HG03159 (cell line): ENCODE results near the gene PHRF1.

Experiments used
- ATAC-seq: cut with Tn5 transposase; IDR thresholded peaks from one replicate; pipeline ENCODE4 v1.9.1; 2021; ENCODE audit warnings: mild to moderate bottlenecking, moderate library complexity; ENCODE audit not compliant: unreplicated experiment

The PHRF1 gene

DNA sequence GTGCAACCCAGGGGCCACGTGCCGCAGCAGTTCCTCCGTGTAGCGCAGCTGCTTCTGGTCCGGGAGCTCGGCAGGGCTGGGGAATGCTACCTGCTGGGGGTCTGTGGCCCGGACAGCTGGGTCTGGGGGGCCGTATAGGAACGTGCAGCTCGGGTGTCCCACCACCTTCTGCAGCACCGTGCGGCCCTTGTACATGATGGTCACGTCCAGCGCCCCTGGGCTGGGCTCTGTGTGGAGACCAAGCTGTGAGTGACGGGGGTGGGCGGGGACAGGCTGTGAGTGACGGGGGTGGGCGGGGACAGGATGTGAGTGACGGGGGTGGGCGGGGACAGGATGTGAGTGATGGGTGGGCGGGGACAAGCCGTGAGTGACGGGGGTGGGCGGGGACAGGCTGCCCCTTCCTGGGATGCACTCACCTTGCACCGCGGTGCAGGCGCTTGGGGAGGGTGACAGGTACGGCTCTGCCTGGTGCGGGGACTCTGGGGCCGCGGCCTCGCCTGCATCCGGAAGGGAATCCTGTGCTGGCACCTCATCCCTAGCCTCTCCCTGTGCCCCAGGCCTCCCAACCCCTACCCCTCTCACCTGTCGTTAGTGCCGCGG lies 37.2 kb downstream of the PHRF1 start:
- ATAC-seq, result no peak

DNA sequence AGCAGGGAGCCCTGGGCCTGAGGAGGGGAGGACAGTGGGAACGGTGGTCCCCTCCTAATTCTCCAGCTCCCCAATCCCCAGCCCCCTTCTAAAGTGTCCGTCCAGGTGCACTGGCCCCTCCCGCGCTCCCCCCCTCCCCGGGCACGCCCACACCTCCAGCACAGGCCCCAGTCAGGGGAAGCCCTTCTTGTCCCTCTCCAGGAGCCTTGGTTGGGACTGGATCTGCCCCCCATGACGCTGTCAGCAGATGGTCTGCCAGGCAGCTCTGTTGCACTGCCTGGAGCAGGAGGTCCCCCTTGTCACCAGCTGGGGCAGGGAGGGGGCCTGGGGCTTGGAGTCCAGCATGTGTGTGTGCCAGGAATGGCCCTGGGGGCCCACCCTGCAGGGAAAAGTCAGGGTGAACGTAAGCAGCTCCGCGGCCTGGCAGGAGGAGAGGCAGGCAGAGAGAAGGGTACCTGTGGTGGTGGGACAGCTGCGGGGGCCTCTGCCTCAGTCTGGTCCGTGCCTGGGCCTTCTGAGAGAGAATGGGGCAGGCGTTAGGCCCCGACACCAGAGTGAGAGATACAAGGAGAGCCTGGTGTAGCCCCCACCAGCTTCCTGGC lies 37.9 kb downstream of the PHRF1 start:
- no peak for ATAC-seq

DNA sequence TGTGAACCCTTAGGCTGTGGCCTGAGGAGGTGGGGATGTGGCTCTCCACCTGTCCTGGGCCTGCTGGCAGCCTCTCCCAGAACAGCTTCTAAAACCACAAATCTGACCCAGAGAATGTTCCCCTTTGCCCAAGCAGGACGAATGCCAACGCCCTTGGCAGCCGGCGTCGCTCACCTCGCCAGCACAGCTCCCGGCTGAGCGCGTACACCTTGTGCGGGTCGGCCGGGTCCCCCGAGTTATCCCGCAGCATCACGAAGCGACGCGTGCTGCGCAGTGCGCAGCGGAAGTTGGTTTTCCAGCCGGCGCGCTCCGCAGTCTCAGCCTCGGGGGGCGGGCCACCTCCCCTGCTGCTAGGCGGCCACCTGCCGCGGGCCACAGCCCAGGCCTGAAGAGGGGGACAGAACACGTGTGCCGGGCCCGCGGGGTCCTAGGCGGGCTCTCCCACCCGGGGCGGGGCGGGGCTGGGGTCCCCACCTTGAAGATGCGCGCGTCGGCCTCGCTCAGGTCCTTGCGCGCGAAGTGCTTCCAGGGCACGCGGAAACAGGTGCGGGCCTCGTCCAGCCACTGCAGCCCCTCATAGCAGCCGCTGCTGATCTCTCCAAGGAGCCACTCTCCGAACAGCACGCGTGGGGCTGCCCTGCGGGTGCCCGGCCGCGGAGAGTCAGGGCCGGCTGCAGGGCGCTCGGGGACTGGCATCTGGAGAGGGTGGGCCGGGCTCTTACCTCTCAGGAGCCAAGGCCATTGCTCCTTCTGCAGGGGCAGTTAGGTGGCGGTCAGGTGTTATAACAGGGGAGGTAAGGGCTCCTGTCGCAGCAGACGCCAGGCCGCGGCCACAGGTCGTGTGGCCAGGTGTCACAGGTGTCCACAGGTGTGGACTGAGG lies 38.6 kb downstream of the PHRF1 start:
- ATAC-seq, result no peak

DNA sequence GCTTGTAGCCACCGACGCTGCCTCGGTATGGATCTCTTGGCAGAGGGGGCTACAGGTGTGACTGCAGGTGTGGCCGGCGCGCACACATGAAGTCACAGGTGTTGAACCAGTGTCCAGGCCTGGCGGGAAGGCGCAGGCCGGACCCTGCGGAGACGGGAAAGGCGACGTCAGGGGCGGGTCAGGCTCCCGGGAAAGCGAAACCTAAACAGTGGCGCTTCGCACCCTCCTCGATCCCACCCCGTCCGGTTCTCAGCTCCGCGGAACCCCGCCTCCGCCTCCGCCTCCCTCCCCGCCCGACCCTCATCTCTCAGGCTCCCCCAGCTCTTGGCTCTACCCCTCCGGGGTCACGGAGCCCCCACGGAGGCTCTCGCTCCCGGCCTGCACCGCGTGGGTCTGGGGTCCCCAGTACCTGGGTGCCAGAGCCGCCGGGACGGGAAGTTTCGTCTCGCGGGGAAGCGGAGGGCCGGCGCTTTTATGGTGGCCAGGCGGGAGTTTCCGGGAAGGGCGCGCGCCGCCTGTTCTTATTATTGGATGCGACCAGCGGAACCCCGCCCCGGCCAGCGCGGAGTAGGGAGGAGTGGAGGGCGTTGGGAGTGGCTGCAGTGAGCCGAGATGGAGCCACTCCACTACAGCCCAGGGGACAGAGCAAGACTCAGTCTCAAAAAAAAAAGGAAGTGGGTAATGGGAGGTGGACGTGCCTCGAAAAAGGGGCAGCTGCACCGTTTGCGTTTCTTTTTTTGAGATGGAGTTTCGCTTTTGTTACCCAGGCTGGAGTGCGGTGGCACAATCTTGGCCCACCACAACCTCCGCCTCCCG lies 39.4 kb downstream of the PHRF1 start, which contains the start of gene IRF7:
Gene IRF7 (minus strand): TSS at position 447 of the 816 bp plus-strand sequence. CDS start 586 bp downstream, outside the sequence.
- peak; percentile 80 for ATAC-seq

DNA sequence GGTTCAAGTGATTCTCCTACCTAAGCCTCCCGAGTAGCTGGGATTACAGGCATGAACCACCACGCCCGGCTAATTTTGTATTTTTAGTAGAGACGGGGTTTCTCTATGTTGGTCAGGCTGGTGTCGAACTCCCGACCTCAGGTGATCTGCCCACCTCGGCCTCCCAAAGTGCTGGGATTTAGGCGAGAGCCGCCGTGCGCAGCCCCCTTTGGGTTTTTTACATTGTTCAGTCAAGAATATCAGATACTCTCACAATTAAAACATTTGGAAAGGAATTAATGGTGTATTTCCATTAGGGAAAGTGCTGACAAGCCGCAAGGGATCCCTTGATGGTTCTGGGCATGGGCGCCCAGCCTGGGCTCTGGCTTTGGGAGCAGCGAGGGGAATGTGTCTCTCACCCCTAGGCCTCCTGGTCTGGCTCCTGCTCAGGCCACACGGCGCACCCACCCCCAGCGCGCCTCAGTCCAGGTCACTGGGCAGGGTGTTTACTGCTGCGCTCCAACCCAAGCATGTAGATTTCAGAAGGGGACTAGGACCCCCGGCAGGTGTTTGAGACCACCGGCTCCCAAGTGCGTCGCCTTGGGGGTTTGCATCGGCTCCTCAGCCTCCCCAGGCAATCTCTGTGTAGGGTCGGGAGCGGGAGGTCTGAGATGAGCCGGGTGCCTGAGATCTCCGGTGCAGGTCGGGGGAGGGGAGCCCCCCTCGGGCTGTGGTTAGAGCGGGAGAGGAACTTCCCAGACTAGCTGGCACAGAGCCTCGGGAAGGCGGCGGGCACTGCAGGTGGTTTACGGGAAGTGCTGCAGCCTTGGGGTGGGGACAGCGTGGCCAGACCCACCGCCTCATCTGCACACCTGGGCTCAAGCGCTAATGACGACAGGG lies 40.3 kb downstream of the PHRF1 start:
- no peak for ATAC-seq

DNA sequence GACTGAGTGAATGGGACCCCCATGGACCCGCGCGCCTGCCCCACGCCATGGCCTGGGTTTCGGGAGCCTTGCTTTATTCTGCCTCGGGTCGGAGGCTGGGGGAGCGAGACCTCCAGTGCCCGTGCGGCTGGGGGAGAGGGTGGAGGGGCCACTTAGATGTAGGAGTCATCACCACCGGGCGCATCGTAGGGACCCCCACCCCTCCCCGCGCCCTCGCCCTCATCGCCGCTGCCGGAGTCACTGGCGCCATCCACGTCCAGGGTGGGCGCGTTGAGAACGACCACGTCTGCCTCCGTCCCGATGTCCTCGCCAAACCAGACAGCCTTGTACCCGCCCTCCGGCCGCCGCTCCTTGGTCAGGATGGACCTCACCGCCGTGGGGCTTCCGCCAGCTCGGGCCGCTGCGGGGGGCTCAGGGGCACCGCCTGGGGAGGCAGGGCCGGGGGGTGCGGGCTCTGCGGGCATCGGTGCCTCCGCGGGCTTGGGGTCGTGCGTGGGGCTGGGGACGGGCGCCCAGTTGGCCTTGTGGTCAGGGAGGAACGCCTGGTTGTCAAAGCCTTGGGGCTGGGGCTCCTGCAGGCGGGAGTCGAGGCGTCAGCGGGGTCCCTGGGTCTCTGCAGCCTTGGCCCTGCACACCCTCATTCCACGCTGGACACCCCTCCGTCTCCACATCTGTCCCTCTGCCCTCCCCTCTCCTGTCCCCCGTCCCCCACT lies 41.1 kb downstream of the PHRF1 start:
- no peak for ATAC-seq

DNA sequence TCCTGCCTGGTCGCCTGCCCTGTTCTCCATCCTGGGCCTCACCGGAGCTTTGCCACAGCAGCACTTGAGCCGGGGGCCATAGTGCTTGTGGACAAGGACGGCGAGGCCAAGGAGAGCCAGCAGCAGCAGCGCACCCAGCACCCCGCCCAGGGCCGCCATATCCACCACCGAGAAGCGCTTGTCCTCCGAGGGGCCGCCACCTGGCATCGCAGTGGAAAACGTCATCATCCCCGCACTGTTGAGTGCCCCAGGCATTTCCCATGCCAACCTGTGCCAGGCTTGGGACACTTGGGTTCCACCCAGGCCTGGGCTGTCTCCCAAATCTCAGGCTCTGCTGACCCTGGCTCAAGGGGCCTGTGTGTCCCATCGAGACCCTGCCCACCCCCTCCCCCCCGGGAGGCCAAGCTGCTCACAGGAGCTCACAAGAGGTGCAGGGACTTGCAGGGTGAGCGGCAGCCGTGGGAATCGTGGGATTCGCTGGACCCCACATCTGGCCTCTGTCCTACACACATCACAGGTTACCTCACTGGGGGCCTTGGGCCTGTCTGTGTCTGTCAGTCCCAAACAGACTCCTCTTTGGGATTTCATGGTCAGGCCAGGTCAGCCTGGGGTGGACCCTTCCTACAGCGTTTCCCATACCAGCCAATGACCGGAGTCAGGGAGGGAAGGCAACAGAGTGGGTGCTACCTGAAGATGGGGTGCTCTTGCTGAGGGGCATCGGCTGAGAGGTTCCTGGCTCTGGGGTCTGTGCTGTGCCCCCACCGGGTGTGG lies 41.8 kb downstream of the PHRF1 start:
- no peak for ATAC-seq

DNA sequence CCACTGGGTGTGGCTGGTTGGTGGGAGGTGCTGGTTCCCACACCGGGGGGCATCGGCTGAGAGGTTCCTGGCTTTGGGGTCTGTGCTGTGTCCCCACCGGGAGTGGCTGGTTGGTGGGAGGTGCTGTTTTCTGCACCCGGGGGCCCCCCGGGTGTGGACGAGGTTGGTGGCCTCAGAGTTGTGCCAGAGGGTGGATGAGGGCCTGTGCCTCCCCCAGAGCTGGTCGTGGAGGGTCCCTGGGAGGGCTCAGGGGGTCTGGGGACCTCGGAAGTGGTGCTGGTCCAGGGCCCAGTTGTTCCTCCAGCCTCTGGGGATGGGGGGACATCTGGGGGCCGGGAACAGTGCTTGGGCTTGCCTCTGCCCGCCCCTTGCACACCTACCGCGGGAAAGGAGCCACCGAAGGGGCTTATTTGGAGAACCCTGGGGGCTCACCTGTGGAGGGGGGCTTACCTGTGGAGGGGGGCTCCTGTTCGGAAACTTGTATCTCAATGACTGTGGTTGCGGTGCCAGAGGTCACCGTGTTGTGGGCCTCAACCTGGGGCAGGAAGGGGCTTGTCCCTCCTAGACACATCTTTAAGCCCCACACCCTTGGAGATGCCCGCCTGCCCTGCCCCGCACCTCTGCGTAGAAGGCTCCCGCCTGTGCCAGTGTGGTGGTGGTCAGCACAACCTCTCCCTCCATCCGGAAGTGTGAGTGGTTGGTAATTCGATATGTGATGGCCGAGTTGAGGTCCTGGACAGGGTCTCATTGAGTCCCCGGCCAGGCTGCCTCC lies 42.8 kb downstream of the PHRF1 start:
- ATAC-seq, result no peak

DNA sequence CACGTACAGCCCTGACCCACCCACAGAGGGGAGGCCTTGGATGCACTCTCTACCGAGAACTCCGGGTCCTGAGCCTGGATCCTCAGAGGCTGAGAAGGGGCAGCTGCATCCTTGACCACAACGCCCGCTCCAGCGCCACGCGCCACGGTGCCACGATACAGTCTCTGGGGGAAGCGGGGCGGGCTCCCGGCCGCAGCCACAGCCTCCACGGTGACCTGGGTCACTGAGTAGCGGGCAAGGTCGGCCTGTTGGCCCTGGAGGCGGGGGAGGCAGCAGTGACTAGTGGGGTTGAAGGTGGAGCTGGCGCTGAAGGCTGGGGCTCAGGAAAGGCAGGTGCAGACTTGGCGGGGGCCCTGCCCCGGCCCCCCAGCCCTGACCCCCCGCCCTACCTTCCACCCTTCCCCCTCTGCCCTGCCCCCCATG lies 43.4 kb downstream of the PHRF1 start:
- ATAC-seq, result no peak

DNA sequence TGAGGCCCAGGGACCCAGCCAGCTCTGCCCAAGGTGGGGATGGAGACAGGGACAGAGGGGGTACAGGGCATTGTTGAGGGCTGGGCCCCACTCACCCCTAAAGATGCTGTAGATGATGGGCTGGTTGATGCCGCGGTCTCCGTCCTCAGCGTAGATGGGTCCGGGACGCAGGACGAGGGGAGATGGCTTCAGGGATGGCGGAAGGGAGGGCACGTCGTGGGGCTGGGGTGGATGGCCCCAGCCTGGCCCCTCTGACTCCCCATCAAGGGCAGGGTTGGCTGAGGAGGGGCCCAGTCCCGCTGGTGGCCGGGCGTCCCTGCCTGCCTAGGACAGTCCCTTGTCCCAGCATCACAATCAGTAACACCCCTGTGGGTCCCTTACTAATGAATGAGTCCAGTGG lies 43.9 kb downstream of the PHRF1 start:
- ATAC-seq, result no peak

DNA sequence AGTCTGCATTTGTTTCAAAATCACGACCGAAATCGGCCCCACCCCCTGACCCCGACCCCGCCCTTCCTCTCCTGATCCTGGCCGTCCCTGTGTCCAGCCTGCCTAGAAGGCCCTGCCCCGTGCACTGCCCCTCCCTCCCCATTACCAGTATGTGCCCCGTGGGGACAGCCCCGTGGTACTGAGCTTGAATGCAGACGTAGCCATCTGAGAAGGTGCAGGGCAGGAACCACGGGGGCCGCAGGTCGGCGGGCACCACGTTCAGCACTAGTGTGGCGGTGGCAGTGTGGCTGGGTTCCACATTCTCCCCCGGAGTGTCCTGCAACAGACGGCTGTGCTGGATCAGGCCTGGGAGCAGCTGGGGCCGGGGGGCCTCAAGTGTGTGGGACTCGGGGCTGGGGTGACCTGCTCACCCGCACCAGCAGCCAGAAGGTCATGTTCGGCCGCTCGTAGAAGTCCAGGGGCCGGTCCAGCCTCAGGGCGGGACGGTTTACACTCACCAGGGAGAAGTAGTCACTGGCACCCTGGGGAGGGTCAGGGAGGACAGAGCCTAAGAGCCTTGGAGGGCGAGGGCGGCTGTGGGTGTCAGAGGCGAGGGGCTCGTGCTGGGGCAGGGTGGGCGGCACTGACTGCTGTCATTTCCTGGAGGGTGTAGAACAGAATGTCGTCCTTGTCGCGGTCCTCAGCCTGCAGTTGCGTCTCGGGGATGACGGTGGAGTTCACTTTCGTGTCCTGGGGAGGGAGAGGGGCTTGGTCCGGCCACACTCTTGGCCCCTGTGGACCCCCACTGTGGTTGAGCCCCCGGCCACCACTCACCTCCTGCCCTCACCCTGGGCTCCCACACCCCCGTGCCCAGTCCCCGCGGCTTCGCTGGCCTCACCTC lies 44.9 kb downstream of the PHRF1 start:
- no peak for ATAC-seq

DNA sequence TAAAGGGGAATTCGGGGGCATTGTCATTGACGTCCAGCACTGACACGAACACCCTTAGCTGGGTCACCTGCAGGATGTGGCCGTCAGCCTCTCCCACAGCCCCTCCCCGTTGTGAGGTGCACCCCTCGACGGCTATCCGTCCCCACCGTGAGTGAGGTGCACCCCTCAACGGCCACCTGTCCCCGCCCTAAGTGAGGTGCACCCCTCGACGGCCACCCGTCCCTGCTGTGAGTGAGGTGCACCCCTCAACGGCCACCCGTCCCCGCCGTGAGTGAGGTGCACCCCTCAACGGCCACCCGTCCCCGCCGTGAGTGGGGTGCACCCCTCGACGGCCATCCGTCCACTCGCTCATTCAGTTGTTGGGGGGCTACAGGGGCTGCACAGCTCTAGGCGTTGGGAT lies 45.6 kb downstream of the PHRF1 start:
- no peak for ATAC-seq

DNA sequence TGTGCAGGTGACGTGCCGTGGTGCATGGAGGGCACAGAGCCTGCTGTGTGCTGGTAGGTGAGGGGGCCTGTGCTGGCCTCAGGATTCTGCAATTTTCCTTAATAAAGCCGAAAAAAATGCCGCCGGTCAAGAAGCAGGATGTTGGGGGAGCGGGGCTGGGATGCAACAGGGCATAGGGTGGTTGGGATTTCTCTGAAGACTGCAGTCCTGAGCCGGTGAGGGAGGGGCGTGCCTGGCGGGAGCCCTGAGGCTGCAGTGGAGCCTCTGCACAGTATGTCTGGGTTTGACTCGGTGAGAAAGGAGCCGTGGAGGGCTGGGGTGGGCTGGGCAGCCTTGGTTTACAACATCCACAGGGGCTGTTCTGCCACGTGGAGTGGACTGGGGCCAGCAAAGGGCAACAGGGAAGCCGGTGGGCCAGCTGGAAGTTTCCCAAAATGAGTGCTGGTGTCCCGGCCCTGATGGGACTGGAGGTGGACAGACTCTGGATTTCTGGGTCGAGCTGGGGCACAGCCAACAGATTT lies 47.1 kb downstream of the PHRF1 start:
- ATAC-seq, result no peak

DNA sequence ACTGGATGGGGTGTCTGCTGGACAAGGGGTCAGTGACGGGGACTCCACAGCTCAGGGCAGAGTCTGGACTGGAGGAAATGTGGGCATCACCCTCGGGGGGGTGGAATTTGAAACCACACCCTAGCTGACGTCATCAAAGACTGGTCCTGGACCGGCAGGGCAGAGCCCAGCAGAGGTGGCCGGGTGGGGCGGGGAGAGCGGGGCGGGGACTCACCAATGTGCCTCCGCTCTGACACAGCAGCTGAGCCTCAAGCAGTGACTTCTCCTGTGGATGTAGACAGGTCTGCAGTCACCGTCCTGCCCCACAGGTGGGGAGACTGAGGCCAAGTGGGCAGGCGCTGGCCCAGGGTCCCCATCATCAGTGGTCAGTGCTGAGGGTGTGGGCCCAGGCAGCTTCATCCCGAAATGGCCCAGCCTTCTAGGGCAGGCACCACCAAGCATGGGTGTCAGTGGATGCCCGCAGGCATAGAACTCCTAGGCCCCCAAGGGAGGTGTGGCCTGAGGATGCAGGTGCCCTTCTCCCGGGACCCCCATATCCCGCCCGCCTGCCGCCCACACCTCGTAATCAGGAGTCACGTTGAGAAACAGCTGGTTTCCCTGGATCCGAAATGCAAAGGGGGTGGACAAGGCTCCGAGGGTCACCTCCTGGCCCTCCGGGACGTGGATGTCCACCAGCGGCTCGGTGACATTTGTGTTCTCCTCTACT lies 47.9 kb downstream of the PHRF1 start:
- ATAC-seq, result no peak

DNA sequence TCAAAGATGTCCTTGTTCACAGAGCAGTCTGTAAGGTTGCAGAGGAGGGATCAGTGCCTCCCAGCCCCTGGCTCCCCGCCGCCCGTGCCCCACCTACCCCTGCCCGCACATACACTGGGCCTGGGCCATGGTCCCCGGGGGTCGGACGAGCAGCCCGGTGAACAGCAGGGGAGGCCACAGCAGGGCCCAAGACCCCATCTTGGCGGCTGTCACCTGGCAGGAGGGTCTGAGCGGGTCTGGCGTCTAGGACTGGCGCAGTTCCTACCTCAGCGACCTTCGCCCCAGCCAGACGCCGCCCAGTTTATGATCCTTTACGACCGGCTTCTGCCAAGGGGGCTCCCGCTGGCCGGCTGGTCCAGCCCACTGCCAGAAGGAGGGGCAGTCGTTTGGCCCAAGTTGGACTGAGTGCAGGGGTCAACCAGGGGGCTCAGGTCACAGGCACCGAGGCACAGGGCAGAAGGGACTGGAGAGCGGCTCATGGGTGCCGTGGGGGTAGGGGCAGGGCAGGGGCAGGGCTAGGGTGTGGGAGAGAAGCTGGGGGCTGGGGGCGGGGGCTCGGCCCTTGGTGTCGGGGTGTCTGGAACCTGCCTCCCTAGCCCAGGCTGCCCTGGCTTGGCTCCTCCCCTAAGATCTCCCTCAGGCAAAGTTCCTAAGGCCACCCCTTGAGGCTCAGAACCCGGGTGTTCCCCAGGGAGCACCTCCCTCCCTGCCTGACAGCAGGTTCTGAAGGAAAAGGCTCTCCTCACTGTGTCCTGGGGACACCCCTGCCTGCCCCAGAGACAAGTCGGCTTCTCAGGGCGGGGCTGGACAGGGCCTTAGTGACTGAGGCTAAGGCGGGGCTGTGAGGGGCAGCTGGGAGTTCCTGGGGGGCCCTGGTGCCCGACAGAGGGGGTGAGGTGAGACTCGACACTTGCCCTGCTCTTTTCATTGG lies 48.7 kb downstream of the PHRF1 start, which contains the start of gene CDHR5:
Gene CDHR5 (minus strand): TSS at position 251 of the 931 bp plus-strand sequence. CDS start 53 bp downstream, at position 198.
- no peak for ATAC-seq
